CMK (cell line): Measurements from ENCODE around the gene AOC3.
"Not testable (repeated sequence)": the region's sequence is repeated elsewhere in the genome, so short reads cannot be mapped to it uniquely, and the experiment has no call there.

Source experiments
- DNase-seq: peaks from one replicate; pipeline ENCODE4 v3.0.0-alpha.2; 2010; ENCODE audit warnings: low read depth

The AOC3 gene

GRCh38 chr17:42866631-42867575 is 15.9 kb downstream of the AOC3 start:
- DNase-seq = no peak

GRCh38 chr17:42867694-42868261 is 16.8 kb downstream of the AOC3 start:
- DNase-seq = not testable (repeated sequence)

- DNase-seq = no peak
Observed at GRCh38 chr17:42868338-42868737, 17.3 kb downstream of the AOC3 start.

GRCh38 chr17:42871647-42872046 is 20.6 kb downstream of the AOC3 start:
- no peak for DNase-seq

- no peak for DNase-seq
Observed at GRCh38 chr17:42872251-42872965, 21.4 kb downstream of the AOC3 start.

- DNase-seq = no peak
Observed at GRCh38 chr17:42873315-42873714, 22.3 kb downstream of the AOC3 start.

GRCh38 chr17:42873932-42874695 is 23.1 kb downstream of the AOC3 start:
- not testable (repeated sequence) for DNase-seq

GRCh38 chr17:42877037-42877436 is 26.0 kb downstream of the AOC3 start:
- no peak for DNase-seq

- DNase-seq = no peak
Observed at GRCh38 chr17:42878123-42878880, 27.3 kb downstream of the AOC3 start.

GRCh38 chr17:42878924-42879595 is 28.1 kb downstream of the AOC3 start:
- no peak for DNase-seq

GRCh38 chr17:42879596-42879985 is 28.6 kb downstream of the AOC3 start:
- no peak for DNase-seq

- DNase-seq = no peak
Observed at GRCh38 chr17:42880776-42881310, 29.8 kb downstream of the AOC3 start.

- not testable (repeated sequence) for DNase-seq
Observed at GRCh38 chr17:42881706-42882105, 30.7 kb downstream of the AOC3 start.

- DNase-seq = no peak
Observed at GRCh38 chr17:42882166-42882565, 31.2 kb downstream of the AOC3 start.

- no peak for DNase-seq
Observed at GRCh38 chr17:42883802-42884558, 33.0 kb downstream of the AOC3 start.

- not testable (repeated sequence) for DNase-seq
Observed at GRCh38 chr17:42885806-42886205, 34.8 kb downstream of the AOC3 start.

GRCh38 chr17:42886283-42887176 is 35.5 kb downstream of the AOC3 start:
- DNase-seq = no peak

- DNase-seq = no peak
Observed at GRCh38 chr17:42889809-42890208, 38.8 kb downstream of the AOC3 start.
